ENCODE results near the gene CHST11.

CHST11 gene

DNA sequence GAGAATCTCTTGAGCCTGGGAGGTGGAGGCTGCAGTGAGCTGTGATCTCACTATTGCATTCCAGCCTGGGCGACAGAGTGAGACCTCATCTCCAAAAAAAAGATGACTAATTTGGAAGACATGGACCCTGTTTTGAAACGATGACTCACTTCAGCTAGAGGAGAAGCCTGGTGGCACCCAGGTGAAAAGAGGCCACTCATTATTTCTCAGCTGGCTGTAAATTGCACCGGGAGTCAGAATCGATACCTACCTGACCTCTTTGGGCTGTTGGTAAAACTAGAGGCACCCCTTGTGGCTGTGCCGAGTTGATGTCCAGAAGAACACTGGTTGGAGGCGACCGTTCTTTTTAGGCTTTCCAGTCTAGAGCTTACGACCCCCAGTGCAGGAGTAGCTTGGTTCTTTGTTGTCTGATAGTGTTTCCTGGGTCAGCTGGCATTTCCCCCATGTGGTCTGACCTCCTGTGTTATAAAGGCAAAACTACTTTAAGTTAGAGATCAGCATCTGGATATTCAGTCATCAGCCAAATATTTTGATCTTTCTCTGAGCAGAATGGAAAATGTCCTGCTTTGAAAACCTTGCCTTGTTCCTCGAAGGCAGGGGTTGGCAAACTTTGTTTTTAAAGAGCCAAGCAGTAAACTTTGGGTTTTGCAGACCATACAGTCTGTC, 93.2 kb downstream of the CHST11 start (continued):
- peak; percentile 49 for TF ChIP-seq ZNF394 (tag by site-specific recombination; IDR thresholded peaks at IDR 0.05; ENCODE audit: borderline replicate concordance)

DNA sequence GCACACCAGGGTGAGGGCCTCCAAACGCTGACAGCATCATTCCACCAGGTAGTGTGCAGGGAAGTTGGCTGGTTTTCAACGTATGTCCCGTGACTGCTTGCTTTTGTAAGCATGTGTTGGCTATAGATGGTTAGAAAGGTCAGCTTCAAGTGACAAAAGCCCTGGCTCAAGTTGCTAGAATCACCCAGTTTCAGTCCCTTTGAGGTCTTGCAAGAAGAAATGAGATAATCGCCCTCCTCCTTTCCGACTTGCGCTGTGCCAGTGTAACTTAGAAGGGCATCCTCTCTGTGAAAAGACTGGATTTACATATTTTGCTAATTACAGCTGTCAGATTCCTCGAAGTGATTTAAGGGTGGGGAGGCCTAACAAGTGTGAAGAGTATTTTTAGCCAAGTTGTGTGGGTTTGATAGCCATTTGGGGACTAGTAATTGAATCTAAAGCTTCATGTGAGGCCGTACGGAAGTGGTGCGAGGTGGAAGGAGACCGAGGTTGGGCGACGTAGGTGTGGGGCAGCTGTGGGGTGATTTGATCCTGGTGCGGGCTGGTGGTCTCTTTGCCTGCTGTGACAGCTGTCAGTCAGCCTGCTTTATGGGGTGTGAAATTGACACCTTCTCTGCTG, 94.7 kb downstream of the CHST11 start:
- no peak for TF ChIP-seq GLIS1 (tag by site-specific recombination; IDR thresholded peaks at IDR 0.05)
- TF ChIP-seq TRIM28 (IDR thresholded peaks at IDR 0.05; ENCODE audit: borderline replicate concordance, low read length) = no peak
- no peak for TF ChIP-seq ZNF391 (tag by site-specific recombination; IDR thresholded peaks at IDR 0.05; ENCODE audit: borderline replicate concordance, low read depth)
- TF ChIP-seq ZNF747 (tag by site-specific recombination; IDR thresholded peaks at IDR 0.05) = no peak
- TF ChIP-seq ZNF514 (tag by site-specific recombination; IDR thresholded peaks at IDR 0.05) = no peak
- TF ChIP-seq, protein P1, sequence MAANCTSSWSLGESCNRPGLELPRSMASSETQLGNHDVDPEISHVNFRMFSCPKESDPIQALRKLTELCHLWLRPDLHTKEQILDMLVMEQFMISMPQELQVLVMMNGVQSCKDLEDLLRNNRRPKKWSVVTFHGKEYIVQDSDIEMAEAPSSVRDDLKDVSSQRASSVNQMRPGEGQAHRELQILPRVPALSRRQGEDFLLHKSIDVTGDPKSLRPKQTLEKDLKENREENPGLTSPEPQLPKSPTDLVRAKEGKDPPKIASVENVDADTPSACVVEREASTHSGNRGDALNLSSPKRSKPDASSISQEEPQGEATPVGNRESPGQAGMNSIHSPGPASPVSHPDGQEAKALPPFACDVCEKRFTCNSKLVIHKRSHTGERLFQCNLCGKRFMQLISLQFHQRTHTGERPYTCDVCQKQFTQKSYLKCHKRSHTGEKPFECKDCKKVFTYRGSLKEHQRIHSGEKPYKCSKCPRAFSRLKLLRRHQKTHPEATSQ (tag by site-specific recombination; IDR thresholded peaks at IDR 0.05) = no peak
- Histone ChIP-seq H3K27ac (ENCODE audit: extremely low read depth, low read depth, low read length) (no peak overlapping the region), H3K9me3 (ENCODE audit: control insufficient read depth, insufficient read depth, low read depth, low read length) (no peaks in the 10 kb centered on the region), H3K4me1 (ENCODE audit: control insufficient read depth, insufficient read depth, low read length) (peaks cover 9% of the 10 kb centered on the region), H3K36me3 (ENCODE audit: control insufficient read depth in 2 of 2, insufficient read depth in 1 of 2, low read length in 2 of 2) (no peaks in the 10 kb centered on the region), H3K4me3 (ENCODE audit: low read depth, low read length) (no peak overlapping the region)
- ChIA-PET POLR2A (no interaction called here), CTCF (no interaction called here)

DNA sequence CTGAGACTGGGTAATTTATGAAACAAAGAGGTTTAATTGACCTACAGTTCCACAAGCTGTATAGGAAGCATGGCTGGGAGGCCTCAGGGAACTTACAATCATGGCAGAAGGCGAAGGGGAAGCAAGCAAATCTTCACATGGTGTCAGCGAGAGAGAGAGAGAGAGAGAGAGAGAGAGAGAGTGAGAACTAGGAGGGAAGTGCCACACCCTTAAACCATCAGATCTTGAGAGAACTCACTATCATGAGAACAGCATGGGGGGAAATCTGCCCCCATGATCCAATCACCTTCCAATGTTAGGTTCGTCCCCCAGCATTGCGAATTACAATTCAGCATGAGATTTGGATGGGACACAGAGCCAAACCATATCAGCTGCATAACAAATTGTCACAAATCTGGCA, 96.7 kb downstream of the CHST11 start:
- no peak overlapping the region for H3K4me3 ChIP-seq (ENCODE audit: low read depth, low read length)
- peaks cover 9% of the 10 kb centered on the region for H3K4me1 ChIP-seq (ENCODE audit: control insufficient read depth, insufficient read depth, low read length)
- H3K9me3 ChIP-seq (ENCODE audit: control insufficient read depth, insufficient read depth, low read depth, low read length) = no peaks in the 10 kb centered on the region
- POLR2A ChIA-PET = no interaction called here
- TF ChIP-seq SETDB1 (IDR thresholded peaks at IDR 0.05; ENCODE audit: insufficient read length, low read length) = peak; percentile 0
- 0 out of 2 replicates have a peak, but pooled peaks have one; percentile 12 for TF ChIP-seq ZNF596 (tag by site-specific recombination; IDR thresholded peaks at IDR 0.05)
- TF ChIP-seq ZNF214 (tag by site-specific recombination; IDR thresholded peaks at IDR 0.05; ENCODE audit: borderline replicate concordance) = no peak
- H3K36me3 ChIP-seq (ENCODE audit: control insufficient read depth in 2 of 2, insufficient read depth in 1 of 2, low read length in 2 of 2) = no peaks in the 10 kb centered on the region
- CTCF ChIA-PET = no interaction called here
- H3K27ac ChIP-seq (ENCODE audit: extremely low read depth, low read depth, low read length) = no peak overlapping the region

DNA sequence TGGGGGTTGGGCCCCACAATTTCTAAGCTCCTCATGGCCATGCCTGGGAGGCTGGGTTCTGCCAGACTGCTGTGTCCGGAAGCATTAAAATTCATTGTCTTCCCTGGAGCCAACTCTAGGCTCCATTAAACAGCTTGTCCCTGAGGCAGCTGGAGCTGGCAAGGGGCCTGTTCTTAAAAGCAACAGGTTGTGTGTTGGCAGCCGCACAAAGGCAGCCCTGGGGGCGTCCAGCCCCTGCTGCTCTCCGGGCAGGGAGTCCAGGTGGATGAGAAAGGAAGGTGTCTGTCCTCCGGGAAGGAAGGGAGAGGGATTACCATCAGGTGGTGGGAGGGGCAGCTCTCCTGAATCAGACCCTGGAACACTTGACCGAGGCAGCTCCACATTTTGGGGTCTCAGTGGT, 98.9 kb downstream of the CHST11 start:
- ChIA-PET POLR2A (interaction anchor here (0.6 kb wide), 1 partner anchor 98 kb away, joined by 6 read pairs; no protein-coding TSS in a partner anchor), CTCF (no interaction called here)
- TF ChIP-seq ZNF777 (tag by site-specific recombination; IDR thresholded peaks at IDR 0.05; ENCODE audit: borderline replicate concordance) (no peak), ZNF701 (tag by site-specific recombination; IDR thresholded peaks at IDR 0.05) (no peak), ZNF2 (tag by site-specific recombination; IDR thresholded peaks at IDR 0.05) (no peak), PRDM1 (tag by site-specific recombination; IDR thresholded peaks at IDR 0.05) (no peak), ZBTB1 (tag by site-specific recombination; IDR thresholded peaks at IDR 0.05) (no peak), ZNF366 (tag by site-specific recombination; conservative IDR thresholded peaks at IDR 0.05) (no peak), ZNF449 (tag by site-specific recombination; IDR thresholded peaks at IDR 0.05) (no peak), ZNF510 (tag by site-specific recombination; IDR thresholded peaks at IDR 0.05; ENCODE audit: insufficient replicate concordance) (no peak), ZNF175 (tag by site-specific recombination; IDR thresholded peaks at IDR 0.05) (no peak), SP7 (tag by site-specific recombination; IDR thresholded peaks at IDR 0.05) (no peak), ZFP3 (tag by site-specific recombination; IDR thresholded peaks at IDR 0.05; ENCODE audit: low read depth) (no peak)
- TF ChIP-seq, protein P2, sequence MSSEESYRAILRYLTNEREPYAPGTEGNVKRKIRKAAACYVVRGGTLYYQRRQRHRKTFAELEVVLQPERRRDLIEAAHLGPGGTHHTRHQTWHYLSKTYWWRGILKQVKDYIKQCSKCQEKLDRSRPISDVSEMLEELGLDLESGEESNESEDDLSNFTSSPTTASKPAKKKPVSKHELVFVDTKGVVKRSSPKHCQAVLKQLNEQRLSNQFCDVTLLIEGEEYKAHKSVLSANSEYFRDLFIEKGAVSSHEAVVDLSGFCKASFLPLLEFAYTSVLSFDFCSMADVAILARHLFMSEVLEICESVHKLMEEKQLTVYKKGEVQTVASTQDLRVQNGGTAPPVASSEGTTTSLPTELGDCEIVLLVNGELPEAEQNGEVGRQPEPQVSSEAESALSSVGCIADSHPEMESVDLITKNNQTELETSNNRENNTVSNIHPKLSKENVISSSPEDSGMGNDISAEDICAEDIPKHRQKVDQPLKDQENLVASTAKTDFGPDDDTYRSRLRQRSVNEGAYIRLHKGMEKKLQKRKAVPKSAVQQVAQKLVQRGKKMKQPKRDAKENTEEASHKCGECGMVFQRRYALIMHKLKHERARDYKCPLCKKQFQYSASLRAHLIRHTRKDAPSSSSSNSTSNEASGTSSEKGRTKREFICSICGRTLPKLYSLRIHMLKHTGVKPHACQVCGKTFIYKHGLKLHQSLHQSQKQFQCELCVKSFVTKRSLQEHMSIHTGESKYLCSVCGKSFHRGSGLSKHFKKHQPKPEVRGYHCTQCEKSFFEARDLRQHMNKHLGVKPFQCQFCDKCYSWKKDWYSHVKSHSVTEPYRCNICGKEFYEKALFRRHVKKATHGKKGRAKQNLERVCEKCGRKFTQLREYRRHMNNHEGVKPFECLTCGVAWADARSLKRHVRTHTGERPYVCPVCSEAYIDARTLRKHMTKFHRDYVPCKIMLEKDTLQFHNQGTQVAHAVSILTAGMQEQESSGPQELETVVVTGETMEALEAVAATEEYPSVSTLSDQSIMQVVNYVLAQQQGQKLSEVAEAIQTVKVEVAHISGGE (tag by site-specific recombination; conservative IDR thresholded peaks at IDR 0.05; ENCODE audit: low read depth) = no peak

More for the DNA sequence above, 98.9 kb downstream of the CHST11 start:
- no peak overlapping the region for H3K4me3 ChIP-seq (ENCODE audit: low read depth, low read length)
- no peaks in the 10 kb centered on the region for H3K9me3 ChIP-seq (ENCODE audit: control insufficient read depth, insufficient read depth, low read depth, low read length)
- no peak overlapping the region for H3K27ac ChIP-seq (ENCODE audit: extremely low read depth, low read depth, low read length)
- H3K4me1 ChIP-seq (ENCODE audit: control insufficient read depth, insufficient read depth, low read length) = peaks cover 9% of the 10 kb centered on the region
- H3K36me3 ChIP-seq (ENCODE audit: control insufficient read depth in 2 of 2, insufficient read depth in 1 of 2, low read length in 2 of 2) = no peaks in the 10 kb centered on the region

All from HEK293 (cell line).